ENCODE data around the gene ENDOU. TPM values are rescaled to one million over a fixed set of nuclear protein-coding genes. Genes with fewer than 3 reads are reported as not detected.

The ENDOU gene
- total RNA-seq, 1 experiment from 2014 or later, result not detected

DNA sequence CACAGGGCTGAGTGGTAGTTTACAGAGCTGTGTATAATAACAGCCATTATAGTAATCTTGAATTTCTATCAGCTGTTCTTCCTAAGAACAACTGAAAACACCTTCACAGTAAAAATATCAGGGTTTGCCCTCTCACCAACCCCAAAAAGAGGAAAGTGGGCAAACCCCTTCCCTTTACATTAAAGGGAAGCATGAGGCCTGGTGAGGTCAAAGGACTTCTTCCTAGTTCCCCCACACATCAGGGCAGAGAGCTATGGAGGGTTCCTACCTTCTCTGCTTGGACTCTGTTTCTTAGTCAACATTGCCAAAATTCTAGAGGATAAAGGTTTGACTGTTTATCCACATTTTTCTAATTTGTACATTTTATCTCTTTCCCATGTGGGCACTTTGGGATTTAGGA is 15.0 kb downstream of the ENDOU start:
- Histone ChIP-seq H3K9me3 (ENCODE audit: control insufficient read depth in 1 of 2, insufficient read depth in 1 of 2, low read depth in 1 of 2, low read length in 2 of 2) (no peaks in the 10 kb centered on the region), H3K27ac (ENCODE audit: low read depth, low read length) (no peak overlapping the region), H4K20me1 (ENCODE audit: insufficient read depth) (no peaks in the 10 kb centered on the region), H3K36me3 (ENCODE audit: control insufficient read depth in 1 of 2, insufficient read depth in 2 of 2, low read length in 2 of 2) (no peaks in the 10 kb centered on the region; a peak in 1 of 4 replicates), H3K9ac (ENCODE audit: low read length) (no peak overlapping the region), H3K4me2 (ENCODE audit: low read length) (no peak overlapping the region), H3K9me2 (ENCODE audit: insufficient read depth) (no peaks in the 10 kb centered on the region), H3K4me3 (replicated peaks in 1 of 2; ENCODE audit: low read depth in 1 of 2, low read length in 2 of 2) (no peak overlapping the region), H2AFZ (ENCODE audit: low read depth, low read length, poor library complexity, severe bottlenecking) (no peak overlapping the region), H3K27me3 (ENCODE audit: insufficient read depth, low read length) (no peaks in the 10 kb centered on the region), H3K4me1 (ENCODE audit: control insufficient read depth in 1 of 2, insufficient read depth in 2 of 2, low read length in 2 of 2) (peaks cover 0 to 10% of the 10 kb centered on the region in 2 experiments; a peak in 1 of 4 replicates), H3K79me2 (ENCODE audit: insufficient read depth, low read length) (peaks cover 3% of the 10 kb centered on the region)
- no TSS peak for BruUV-seq (replicated peaks)
- no peak for ATAC-seq
- POLR2A ChIA-PET, result no interaction called here
- CTCF ChIA-PET, result interaction anchor here (1.7 kb wide), 1 partner anchor 128 kb away, joined by 6 read pairs; no protein-coding TSS in a partner anchor
- DNase-seq (ENCODE audit: low read depth, low spot score), result no peak
- RAD21 ChIA-PET (ENCODE audit: low non-redundant PET in 1 of 2, low total read pairs in 2 of 2, uncharacterized antibody in 2 of 2, unreplicated experiment in 2 of 2), result no interaction called here
- TF ChIP-seq, protein P1, sequence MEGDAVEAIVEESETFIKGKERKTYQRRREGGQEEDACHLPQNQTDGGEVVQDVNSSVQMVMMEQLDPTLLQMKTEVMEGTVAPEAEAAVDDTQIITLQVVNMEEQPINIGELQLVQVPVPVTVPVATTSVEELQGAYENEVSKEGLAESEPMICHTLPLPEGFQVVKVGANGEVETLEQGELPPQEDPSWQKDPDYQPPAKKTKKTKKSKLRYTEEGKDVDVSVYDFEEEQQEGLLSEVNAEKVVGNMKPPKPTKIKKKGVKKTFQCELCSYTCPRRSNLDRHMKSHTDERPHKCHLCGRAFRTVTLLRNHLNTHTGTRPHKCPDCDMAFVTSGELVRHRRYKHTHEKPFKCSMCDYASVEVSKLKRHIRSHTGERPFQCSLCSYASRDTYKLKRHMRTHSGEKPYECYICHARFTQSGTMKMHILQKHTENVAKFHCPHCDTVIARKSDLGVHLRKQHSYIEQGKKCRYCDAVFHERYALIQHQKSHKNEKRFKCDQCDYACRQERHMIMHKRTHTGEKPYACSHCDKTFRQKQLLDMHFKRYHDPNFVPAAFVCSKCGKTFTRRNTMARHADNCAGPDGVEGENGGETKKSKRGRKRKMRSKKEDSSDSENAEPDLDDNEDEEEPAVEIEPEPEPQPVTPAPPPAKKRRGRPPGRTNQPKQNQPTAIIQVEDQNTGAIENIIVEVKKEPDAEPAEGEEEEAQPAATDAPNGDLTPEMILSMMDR (IDR thresholded peaks at IDR 0.05 in 2 of 3, conservative IDR thresholded peaks at IDR 0.05 in 1 of 3; ENCODE audit: borderline replicate concordance in 1 of 3, insufficient read depth in 1 of 3, low read depth in 2 of 3, low read length in 2 of 3), result no peak
- TF ChIP-seq EGR1 (IDR thresholded peaks at IDR 0.05; ENCODE audit: low read depth) (no peak), EZH2phosphoT487 (IDR thresholded peaks at IDR 0.05; ENCODE audit: borderline replicate concordance) (no peak), CBX3 (IDR thresholded peaks at IDR 0.05; ENCODE audit: low read depth) (no peak), POLR2AphosphoS5 (IDR thresholded peaks at IDR 0.05; ENCODE audit: low read depth, low read length) (no peak), ZFX (IDR thresholded peaks at IDR 0.05) (no peak), TCF7L2 (IDR thresholded peaks at IDR 0.05; ENCODE audit: borderline replicate concordance, extremely low read depth, insufficient read depth, insufficient read length) (no peak), ELF1 (IDR thresholded peaks at IDR 0.05; ENCODE audit: borderline replicate concordance, low read depth) (no peak)
- TF ChIP-seq, protein P2, sequence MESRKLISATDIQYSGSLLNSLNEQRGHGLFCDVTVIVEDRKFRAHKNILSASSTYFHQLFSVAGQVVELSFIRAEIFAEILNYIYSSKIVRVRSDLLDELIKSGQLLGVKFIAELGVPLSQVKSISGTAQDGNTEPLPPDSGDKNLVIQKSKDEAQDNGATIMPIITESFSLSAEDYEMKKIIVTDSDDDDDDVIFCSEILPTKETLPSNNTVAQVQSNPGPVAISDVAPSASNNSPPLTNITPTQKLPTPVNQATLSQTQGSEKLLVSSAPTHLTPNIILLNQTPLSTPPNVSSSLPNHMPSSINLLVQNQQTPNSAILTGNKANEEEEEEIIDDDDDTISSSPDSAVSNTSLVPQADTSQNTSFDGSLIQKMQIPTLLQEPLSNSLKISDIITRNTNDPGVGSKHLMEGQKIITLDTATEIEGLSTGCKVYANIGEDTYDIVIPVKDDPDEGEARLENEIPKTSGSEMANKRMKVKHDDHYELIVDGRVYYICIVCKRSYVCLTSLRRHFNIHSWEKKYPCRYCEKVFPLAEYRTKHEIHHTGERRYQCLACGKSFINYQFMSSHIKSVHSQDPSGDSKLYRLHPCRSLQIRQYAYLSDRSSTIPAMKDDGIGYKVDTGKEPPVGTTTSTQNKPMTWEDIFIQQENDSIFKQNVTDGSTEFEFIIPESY (IDR thresholded peaks at IDR 0.05; ENCODE audit: extremely low read depth, insufficient replicate concordance, low read length), result no peak
- TF ChIP-seq, protein P3, sequence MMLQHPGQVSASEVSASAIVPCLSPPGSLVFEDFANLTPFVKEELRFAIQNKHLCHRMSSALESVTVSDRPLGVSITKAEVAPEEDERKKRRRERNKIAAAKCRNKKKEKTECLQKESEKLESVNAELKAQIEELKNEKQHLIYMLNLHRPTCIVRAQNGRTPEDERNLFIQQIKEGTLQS (IDR thresholded peaks at IDR 0.05), result no peak
- intact Hi-C loops (cut with micrococcal nuclease), result loop anchor here (10.0 kb wide), 1 partner anchor 455 kb away; no protein-coding TSS in a partner anchor
